ENCODE measurements around the gene SH3RF1.
A peak's percentile ranks its signal among the peaks of the same experiment; 100 is the strongest.

SH3RF1 gene

GRCh38 chr4:169079942-169080827 is 190.6 kb downstream of the SH3RF1 start:
- H4K20me1 ChIP-seq (ENCODE audit: insufficient read depth, low read length), result no peaks in the 10 kb centered on the region
- H3K9ac ChIP-seq (ENCODE audit: low read depth, low read length), result no peak overlapping the region
- DNase-seq (peak; percentile 19), ATAC-seq (ENCODE audit: insufficient read depth, low read depth) (peak; percentile 68)
- H3K79me2 ChIP-seq (ENCODE audit: insufficient read depth, low read length), result no peaks in the 10 kb centered on the region
- peaks cover 10% of the 10 kb centered on the region for H3K4me1 ChIP-seq (ENCODE audit: insufficient read depth, low read length)
- H3K9me3 ChIP-seq (ENCODE audit: insufficient read depth, low read length, severe bottlenecking), result no peaks in the 10 kb centered on the region
- H3K4me3 ChIP-seq (ENCODE audit: low read depth in 1 of 2, low read length in 2 of 2), result no peak overlapping the region
- H3K27ac ChIP-seq (ENCODE audit: low read length), result no peak overlapping the region
- H2AFZ ChIP-seq (ENCODE audit: low read depth, low read length), result peak overlapping the region; percentile 27; the same call in 1 of the 2 replicates
- peak overlapping the region; percentile 17 for H3K4me2 ChIP-seq (ENCODE audit: insufficient read depth, low read length)
- TF ChIP-seq CTCF (IDR thresholded peaks at IDR 0.05; ENCODE audit: borderline replicate concordance, extremely low read depth, low read length, poor library complexity, severe bottlenecking), result no peak
- TF ChIP-seq EZH2 (IDR thresholded peaks at IDR 0.05; ENCODE audit: borderline replicate concordance, low read depth, low read length, severe bottlenecking), result no peak
- H3K27me3 ChIP-seq (ENCODE audit: insufficient read depth, low read length, poor library complexity), result no peaks in the 10 kb centered on the region
- no peaks in the 10 kb centered on the region for H3K36me3 ChIP-seq (ENCODE audit: insufficient read depth, low read length)

GRCh38 chr4:169074117-169074516 is 196.6 kb downstream of the SH3RF1 start:
- no peaks in the 10 kb centered on the region for H3K9me3 ChIP-seq (ENCODE audit: insufficient read depth, low read length, severe bottlenecking)
- no peak overlapping the region for H3K4me3 ChIP-seq (ENCODE audit: low read depth in 1 of 2, low read length in 2 of 2)
- no peak overlapping the region for H3K9ac ChIP-seq (ENCODE audit: low read depth, low read length)
- ATAC-seq (ENCODE audit: insufficient read depth, low read depth) (no peak), DNase-seq (no peak)
- no peaks in the 10 kb centered on the region for H3K36me3 ChIP-seq (ENCODE audit: insufficient read depth, low read length)
- no peak overlapping the region for H2AFZ ChIP-seq (ENCODE audit: low read depth, low read length)
- H3K4me1 ChIP-seq (ENCODE audit: insufficient read depth, low read length), result no peaks in the 10 kb centered on the region
- no peak for TF ChIP-seq CTCF (IDR thresholded peaks at IDR 0.05; ENCODE audit: borderline replicate concordance, extremely low read depth, low read length, poor library complexity, severe bottlenecking)
- no peak for TF ChIP-seq EZH2 (IDR thresholded peaks at IDR 0.05; ENCODE audit: borderline replicate concordance, low read depth, low read length, severe bottlenecking)
- H3K79me2 ChIP-seq (ENCODE audit: insufficient read depth, low read length), result no peaks in the 10 kb centered on the region
- no peak overlapping the region for H3K27ac ChIP-seq (ENCODE audit: low read length)
- no peaks in the 10 kb centered on the region for H4K20me1 ChIP-seq (ENCODE audit: insufficient read depth, low read length)
- H3K27me3 ChIP-seq (ENCODE audit: insufficient read depth, low read length, poor library complexity), result no peaks in the 10 kb centered on the region
- H3K4me2 ChIP-seq (ENCODE audit: insufficient read depth, low read length), result no peak overlapping the region

- H3K4me2 ChIP-seq (ENCODE audit: insufficient read depth, low read length), result no peak overlapping the region
- TF ChIP-seq CTCF (IDR thresholded peaks at IDR 0.05; ENCODE audit: borderline replicate concordance, extremely low read depth, low read length, poor library complexity, severe bottlenecking), result no peak
- TF ChIP-seq EZH2 (IDR thresholded peaks at IDR 0.05; ENCODE audit: borderline replicate concordance, low read depth, low read length, severe bottlenecking), result no peak
- H2AFZ ChIP-seq (ENCODE audit: low read depth, low read length), result no peak overlapping the region
- H3K4me3 ChIP-seq (ENCODE audit: low read depth in 1 of 2, low read length in 2 of 2), result no peak overlapping the region
- no peaks in the 10 kb centered on the region for H3K27me3 ChIP-seq (ENCODE audit: insufficient read depth, low read length, poor library complexity)
- no peaks in the 10 kb centered on the region for H3K79me2 ChIP-seq (ENCODE audit: insufficient read depth, low read length)
- no peaks in the 10 kb centered on the region for H4K20me1 ChIP-seq (ENCODE audit: insufficient read depth, low read length)
- no peak for DNase-seq
- H3K4me1 ChIP-seq (ENCODE audit: insufficient read depth, low read length), result no peaks in the 10 kb centered on the region
- no peak overlapping the region for H3K27ac ChIP-seq (ENCODE audit: low read length)
- no peaks in the 10 kb centered on the region for H3K9me3 ChIP-seq (ENCODE audit: insufficient read depth, low read length, severe bottlenecking)
- H3K9ac ChIP-seq (ENCODE audit: low read depth, low read length), result no peak overlapping the region
- no peak for ATAC-seq (ENCODE audit: insufficient read depth, low read depth)
- no peaks in the 10 kb centered on the region for H3K36me3 ChIP-seq (ENCODE audit: insufficient read depth, low read length)
Observed at GRCh38 chr4:169071747-169072146, 199.0 kb downstream of the SH3RF1 start.

All from DND-41 (cell line).